ENCODE data around the gene ZBTB7C.

ZBTB7C gene

DNA sequence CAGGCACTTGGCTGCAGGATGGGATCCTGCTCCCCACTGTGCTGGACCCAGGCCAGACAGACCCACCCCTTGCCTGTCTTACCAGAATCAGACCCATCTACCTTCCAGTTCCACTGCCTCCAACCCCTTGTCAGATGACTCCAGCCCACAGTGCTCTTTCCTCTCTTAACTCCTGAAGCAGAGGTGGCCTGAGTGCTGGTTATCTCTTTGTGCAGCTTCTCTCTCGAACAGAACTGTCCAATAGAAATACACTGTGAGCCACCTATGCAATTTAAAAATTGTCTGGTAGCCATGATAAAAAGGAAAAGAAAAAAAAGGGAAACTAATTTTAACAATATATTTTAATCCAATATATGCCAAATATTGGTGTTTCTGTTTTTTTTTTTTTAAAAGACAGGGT lies 318.5 kb downstream of the ZBTB7C start:
- no peak overlapping the region for H3K9ac ChIP-seq (ENCODE audit: low read length)
- H3K4me3 ChIP-seq (ENCODE audit: low read depth, low read length): no peak overlapping the region
- no peaks in the 10 kb centered on the region for H3K4me1 ChIP-seq (ENCODE audit: control insufficient read depth, insufficient read depth, low read length)
- H3K9me3 ChIP-seq (ENCODE audit: control insufficient read depth, insufficient read depth, low read depth, low read length): no peaks in the 10 kb centered on the region
- H3K36me3 ChIP-seq (ENCODE audit: control insufficient read depth, insufficient read depth, low read length): no peaks in the 10 kb centered on the region
- no peak overlapping the region for H3K27ac ChIP-seq (ENCODE audit: low read depth, low read length)
- no peaks in the 10 kb centered on the region for H3K27me3 ChIP-seq (ENCODE audit: control insufficient read depth, insufficient read depth, low read length)

DNA sequence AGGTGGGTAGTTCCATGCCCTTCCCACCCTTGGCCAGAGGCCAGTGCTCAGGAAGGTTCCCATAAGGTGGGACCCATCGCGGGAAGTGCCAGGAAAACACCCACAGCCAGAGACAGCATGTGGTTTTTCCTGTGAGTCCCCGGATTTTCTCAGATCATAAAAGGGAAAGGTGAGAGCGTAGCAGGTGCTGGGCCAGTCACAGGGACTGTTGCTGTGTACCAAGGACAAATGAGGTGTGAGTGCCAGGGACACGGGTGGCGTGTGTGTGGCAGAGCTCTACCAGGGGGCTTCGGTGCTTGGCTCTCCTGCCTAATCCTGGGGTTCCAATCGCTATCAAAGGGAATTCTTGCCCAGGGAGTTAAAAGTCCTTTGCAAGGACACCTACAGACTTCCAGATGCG lies 319.2 kb downstream of the ZBTB7C start:
- Histone ChIP-seq H3K9ac (ENCODE audit: low read length) (no peak overlapping the region), H3K4me3 (ENCODE audit: low read depth, low read length) (no peak overlapping the region), H3K4me1 (ENCODE audit: control insufficient read depth, insufficient read depth, low read length) (no peaks in the 10 kb centered on the region), H3K9me3 (ENCODE audit: control insufficient read depth, insufficient read depth, low read depth, low read length) (no peaks in the 10 kb centered on the region), H3K27ac (ENCODE audit: low read depth, low read length) (no peak overlapping the region), H3K36me3 (ENCODE audit: control insufficient read depth, insufficient read depth, low read length) (no peaks in the 10 kb centered on the region), H3K27me3 (ENCODE audit: control insufficient read depth, insufficient read depth, low read length) (no peaks in the 10 kb centered on the region)

DNA sequence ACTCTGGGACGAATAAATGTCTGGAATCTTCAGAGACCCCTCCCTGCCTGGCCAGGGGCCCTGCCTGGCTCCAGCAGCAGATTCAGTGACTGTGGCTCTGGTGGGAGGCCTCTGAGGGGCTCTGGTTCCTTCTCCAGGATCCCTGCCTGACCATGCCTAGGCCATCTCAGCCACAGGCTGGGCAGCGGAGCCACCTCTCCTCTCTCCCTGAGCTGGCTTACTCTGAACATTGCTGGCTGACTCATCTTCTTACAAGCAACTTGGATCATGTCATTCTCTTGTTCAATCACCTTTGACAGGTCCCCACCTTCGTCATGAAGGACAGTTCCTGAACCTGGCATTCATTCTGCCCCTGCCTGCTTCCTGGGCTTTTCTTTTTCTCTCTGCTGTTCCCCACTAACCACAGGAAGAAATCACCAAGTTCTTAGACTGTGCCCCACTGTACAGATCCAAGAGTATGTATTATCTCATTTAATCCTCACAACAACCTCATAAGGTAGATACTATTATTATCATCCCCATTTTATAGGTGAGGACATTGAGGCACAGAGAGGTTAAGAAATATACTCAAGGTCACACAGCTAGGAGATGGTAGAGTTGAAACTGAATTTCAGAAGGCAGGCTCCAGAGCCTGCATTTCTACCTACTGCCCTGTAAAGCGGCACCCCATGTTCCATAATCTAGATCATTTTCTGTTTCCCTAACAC lies 323.2 kb downstream of the ZBTB7C start:
- Histone ChIP-seq H3K4me3 (ENCODE audit: low read depth, low read length) (no peak overlapping the region), H3K27ac (ENCODE audit: low read depth, low read length) (no peak overlapping the region), H3K36me3 (ENCODE audit: control insufficient read depth, insufficient read depth, low read length) (no peaks in the 10 kb centered on the region), H3K9ac (ENCODE audit: low read length) (no peak overlapping the region), H3K9me3 (ENCODE audit: control insufficient read depth, insufficient read depth, low read depth, low read length) (no peaks in the 10 kb centered on the region), H3K27me3 (ENCODE audit: control insufficient read depth, insufficient read depth, low read length) (no peaks in the 10 kb centered on the region), H3K4me1 (ENCODE audit: control insufficient read depth, insufficient read depth, low read length) (no peaks in the 10 kb centered on the region)

DNA sequence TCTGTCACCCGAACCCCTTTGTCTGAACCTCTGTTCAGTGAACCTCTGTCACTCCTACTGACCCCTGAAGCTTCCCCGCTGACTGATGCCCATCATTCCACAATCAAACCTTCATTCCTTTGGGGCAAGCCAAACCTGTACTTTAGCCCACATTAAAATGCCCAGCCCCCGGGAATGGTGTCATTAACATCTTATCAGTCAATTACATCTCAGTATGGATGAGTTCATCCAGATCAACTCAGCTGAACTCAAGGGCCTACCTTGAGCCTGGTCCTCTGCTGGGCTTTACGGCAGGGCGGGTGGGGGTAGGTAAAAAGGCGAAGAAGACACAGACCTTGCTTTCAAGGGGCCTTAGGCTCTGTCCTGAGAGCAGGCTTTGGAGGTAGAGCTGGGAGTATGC lies 324.3 kb downstream of the ZBTB7C start:
- no peaks in the 10 kb centered on the region for H3K27me3 ChIP-seq (ENCODE audit: control insufficient read depth, insufficient read depth, low read length)
- H3K36me3 ChIP-seq (ENCODE audit: control insufficient read depth, insufficient read depth, low read length): no peaks in the 10 kb centered on the region
- H3K9me3 ChIP-seq (ENCODE audit: control insufficient read depth, insufficient read depth, low read depth, low read length): no peaks in the 10 kb centered on the region
- H3K27ac ChIP-seq (ENCODE audit: low read depth, low read length): no peak overlapping the region
- H3K4me1 ChIP-seq (ENCODE audit: control insufficient read depth, insufficient read depth, low read length): peaks cover 8% of the 10 kb centered on the region
- H3K4me3 ChIP-seq (ENCODE audit: low read depth, low read length): no peak overlapping the region
- no peak overlapping the region for H3K9ac ChIP-seq (ENCODE audit: low read length)

DNA sequence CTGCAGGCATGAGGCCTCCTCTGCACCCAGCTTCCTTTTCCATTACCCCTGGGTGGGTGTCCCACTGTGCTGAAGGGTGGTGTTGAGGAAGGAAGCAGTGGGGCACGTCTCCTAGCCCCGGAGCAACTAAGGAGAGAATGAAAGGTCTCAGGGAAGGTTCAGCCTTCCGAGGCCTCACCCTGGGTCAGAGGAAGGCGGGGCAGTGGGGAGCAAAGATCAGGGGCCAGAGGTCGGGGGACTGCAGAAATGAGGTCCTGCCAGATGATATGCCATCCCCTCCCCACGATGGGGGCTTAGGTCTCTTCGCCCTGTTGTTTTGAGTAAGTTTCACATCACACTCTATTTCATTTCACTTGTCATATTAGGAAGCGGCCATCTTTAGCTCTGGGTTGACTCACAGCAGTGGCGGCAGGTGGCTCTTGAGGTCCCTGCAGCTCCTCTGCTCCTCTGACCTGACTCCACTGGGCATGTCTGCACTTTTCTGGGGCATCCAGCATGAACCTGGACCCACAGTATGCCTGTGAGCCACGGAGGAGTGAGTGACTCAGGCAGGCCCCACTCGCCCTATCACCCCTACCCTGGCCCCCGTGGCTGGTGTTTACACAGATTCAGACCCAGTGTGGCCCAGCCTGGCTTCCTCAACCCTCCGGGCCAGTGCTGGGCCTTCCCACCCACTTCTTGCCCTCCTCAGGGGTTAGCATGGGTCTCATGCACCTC lies 325.0 kb downstream of the ZBTB7C start:
- Histone ChIP-seq H3K4me3 (ENCODE audit: low read depth, low read length) (no peak overlapping the region), H3K4me1 (ENCODE audit: control insufficient read depth, insufficient read depth, low read length) (peaks cover 9% of the 10 kb centered on the region), H3K9ac (ENCODE audit: low read length) (no peak overlapping the region), H3K27me3 (ENCODE audit: control insufficient read depth, insufficient read depth, low read length) (no peaks in the 10 kb centered on the region), H3K9me3 (ENCODE audit: control insufficient read depth, insufficient read depth, low read depth, low read length) (no peaks in the 10 kb centered on the region), H3K27ac (ENCODE audit: low read depth, low read length) (no peak overlapping the region), H3K36me3 (ENCODE audit: control insufficient read depth, insufficient read depth, low read length) (no peaks in the 10 kb centered on the region)

DNA sequence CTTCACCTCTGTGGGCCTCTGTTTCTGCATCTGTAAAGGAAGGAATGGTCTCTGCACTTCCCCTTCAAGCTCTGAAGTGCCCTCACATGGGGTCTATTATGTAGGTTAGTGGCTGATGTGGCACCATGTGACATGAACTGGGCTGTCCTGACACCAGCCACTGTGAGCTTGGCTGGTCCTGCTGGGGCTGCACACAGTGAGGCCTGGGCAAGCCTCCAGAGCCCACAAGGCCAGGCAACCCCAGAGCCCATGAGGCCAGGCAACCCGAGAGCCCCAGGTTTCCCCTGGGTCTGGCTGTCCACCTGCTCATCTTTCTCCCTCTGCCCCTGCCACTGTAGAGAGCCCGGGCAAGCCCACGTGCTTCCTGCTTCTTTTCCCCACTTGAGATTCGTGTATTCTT lies 328.6 kb downstream of the ZBTB7C start:
- no peaks in the 10 kb centered on the region for H3K27me3 ChIP-seq (ENCODE audit: control insufficient read depth, insufficient read depth, low read length)
- no peak overlapping the region for H3K27ac ChIP-seq (ENCODE audit: low read depth, low read length)
- H3K4me1 ChIP-seq (ENCODE audit: control insufficient read depth, insufficient read depth, low read length): peaks cover 9% of the 10 kb centered on the region
- no peaks in the 10 kb centered on the region for H3K36me3 ChIP-seq (ENCODE audit: control insufficient read depth, insufficient read depth, low read length)
- H3K9ac ChIP-seq (ENCODE audit: low read length): no peak overlapping the region
- no peaks in the 10 kb centered on the region for H3K9me3 ChIP-seq (ENCODE audit: control insufficient read depth, insufficient read depth, low read depth, low read length)
- no peak overlapping the region for H3K4me3 ChIP-seq (ENCODE audit: low read depth, low read length)

DNA sequence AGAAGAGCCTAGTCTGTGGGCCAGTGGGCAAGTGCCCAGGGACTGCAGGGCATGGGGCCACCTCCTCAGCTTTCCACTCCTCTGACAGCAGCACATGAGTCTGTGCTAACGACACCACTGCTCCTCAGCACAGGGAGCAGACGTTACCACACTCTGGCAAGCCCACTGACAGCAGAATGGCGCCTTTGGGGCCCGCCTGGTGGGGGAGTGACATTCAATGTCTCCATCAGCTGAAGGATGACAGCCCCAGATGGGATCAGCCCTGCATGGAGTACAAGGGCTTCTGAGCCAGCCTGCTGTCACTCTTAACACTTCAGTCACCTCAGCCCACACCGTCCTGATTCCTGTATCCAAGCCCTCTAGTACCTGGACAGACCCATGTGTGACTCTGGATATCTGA lies 329.3 kb downstream of the ZBTB7C start:
- peaks cover 15% of the 10 kb centered on the region for H3K4me1 ChIP-seq (ENCODE audit: control insufficient read depth, insufficient read depth, low read length)
- H3K4me3 ChIP-seq (ENCODE audit: low read depth, low read length): no peak overlapping the region
- H3K27ac ChIP-seq (ENCODE audit: low read depth, low read length): no peak overlapping the region
- H3K9ac ChIP-seq (ENCODE audit: low read length): no peak overlapping the region
- no peaks in the 10 kb centered on the region for H3K9me3 ChIP-seq (ENCODE audit: control insufficient read depth, insufficient read depth, low read depth, low read length)
- no peaks in the 10 kb centered on the region for H3K27me3 ChIP-seq (ENCODE audit: control insufficient read depth, insufficient read depth, low read length)
- no peaks in the 10 kb centered on the region for H3K36me3 ChIP-seq (ENCODE audit: control insufficient read depth, insufficient read depth, low read length)

DNA sequence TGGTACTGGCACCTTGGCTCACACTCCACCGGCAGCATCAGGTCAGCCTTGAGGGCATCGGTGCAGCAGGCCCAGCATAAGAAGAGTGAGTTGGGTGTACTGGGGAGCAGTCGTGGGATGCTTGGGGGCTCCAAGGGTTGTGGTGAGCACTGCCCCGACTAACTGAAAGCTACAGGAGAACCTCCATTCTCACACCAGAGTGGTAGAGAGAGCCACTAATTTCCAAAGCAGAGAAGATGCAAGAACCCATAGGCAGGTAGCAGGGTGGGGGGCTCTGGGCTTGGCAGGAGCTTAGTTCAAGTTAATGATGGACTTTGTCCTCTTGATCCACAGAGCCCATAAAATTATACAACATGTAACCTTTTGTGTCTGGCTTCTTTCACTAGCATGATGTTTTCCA lies 330.7 kb downstream of the ZBTB7C start:
- H3K9me3 ChIP-seq (ENCODE audit: control insufficient read depth, insufficient read depth, low read depth, low read length): no peaks in the 10 kb centered on the region
- no peak overlapping the region for H3K4me3 ChIP-seq (ENCODE audit: low read depth, low read length)
- H3K27me3 ChIP-seq (ENCODE audit: control insufficient read depth, insufficient read depth, low read length): no peaks in the 10 kb centered on the region
- no peaks in the 10 kb centered on the region for H3K36me3 ChIP-seq (ENCODE audit: control insufficient read depth, insufficient read depth, low read length)
- peaks cover 20% of the 10 kb centered on the region for H3K4me1 ChIP-seq (ENCODE audit: control insufficient read depth, insufficient read depth, low read length)
- no peak overlapping the region for H3K9ac ChIP-seq (ENCODE audit: low read length)
- no peak overlapping the region for H3K27ac ChIP-seq (ENCODE audit: low read depth, low read length)

DNA sequence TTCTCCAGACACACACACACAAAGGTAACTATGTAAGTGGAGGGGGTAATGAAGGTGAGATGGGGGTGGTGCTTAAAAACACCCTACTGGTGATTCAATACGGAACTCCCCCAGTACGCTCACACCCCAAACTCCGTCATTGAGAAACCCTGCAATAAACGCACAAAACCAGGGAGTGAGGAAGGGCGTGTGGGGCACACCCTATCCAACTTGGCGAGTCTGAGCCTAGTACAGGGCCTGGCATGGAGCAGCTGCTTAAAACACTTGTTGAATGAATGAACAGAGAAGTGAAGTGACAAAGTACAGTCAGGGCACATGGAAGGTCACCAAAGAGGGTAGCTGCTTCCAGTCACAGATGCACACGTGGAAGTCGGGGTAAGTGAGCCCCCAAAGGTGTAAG lies 331.9 kb downstream of the ZBTB7C start:
- Histone ChIP-seq H3K27me3 (ENCODE audit: control insufficient read depth, insufficient read depth, low read length) (no peaks in the 10 kb centered on the region), H3K4me1 (ENCODE audit: control insufficient read depth, insufficient read depth, low read length) (peaks cover 31% of the 10 kb centered on the region), H3K4me3 (ENCODE audit: low read depth, low read length) (no peak overlapping the region), H3K36me3 (ENCODE audit: control insufficient read depth, insufficient read depth, low read length) (no peaks in the 10 kb centered on the region), H3K9me3 (ENCODE audit: control insufficient read depth, insufficient read depth, low read depth, low read length) (no peaks in the 10 kb centered on the region), H3K9ac (ENCODE audit: low read length) (no peak overlapping the region), H3K27ac (ENCODE audit: low read depth, low read length) (no peak overlapping the region)

DNA sequence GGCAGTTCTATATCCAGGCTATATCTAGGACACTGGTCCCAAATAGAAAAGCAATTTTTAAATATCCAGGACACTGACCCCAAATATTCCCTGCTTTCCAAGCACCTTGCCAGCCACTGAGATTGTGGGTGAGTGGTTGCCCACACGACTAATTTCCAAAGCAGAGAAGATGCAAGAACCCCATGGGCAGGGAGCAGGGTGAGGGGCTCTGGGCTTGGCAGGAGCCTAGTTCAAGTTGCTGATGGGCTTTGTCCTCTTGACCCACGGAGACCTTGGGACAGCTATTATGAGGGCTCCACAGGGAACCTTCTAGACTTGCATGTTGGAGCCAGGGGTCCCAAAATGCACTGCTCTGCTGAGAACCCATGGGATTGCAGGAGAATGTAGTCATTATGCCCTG lies 332.7 kb downstream of the ZBTB7C start:
- no peak overlapping the region for H3K4me3 ChIP-seq (ENCODE audit: low read depth, low read length)
- H3K9ac ChIP-seq (ENCODE audit: low read length): no peak overlapping the region
- no peak overlapping the region for H3K27ac ChIP-seq (ENCODE audit: low read depth, low read length)
- no peaks in the 10 kb centered on the region for H3K27me3 ChIP-seq (ENCODE audit: control insufficient read depth, insufficient read depth, low read length)
- H3K9me3 ChIP-seq (ENCODE audit: control insufficient read depth, insufficient read depth, low read depth, low read length): no peaks in the 10 kb centered on the region
- no peaks in the 10 kb centered on the region for H3K36me3 ChIP-seq (ENCODE audit: control insufficient read depth, insufficient read depth, low read length)
- peaks cover 33% of the 10 kb centered on the region for H3K4me1 ChIP-seq (ENCODE audit: control insufficient read depth, insufficient read depth, low read length)

DNA sequence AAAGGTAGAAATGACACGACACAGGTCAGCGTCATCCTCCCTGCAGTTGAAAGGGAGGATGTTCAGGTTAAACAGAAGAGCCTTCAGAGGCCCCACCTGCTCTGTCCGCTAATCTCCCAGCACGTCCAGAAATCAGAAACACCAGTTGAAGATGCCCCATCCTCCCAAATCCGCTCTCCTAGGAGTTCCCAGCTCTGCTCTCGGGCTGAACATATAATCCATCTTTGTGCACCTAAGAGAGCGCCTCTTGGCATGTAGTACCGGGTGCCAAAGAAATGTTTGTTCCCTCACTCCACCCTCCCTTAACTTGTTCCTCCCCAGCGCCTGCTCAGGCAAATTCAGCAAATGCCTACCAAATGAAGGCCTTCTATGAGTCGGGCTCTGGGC lies 333.5 kb downstream of the ZBTB7C start:
- no peaks in the 10 kb centered on the region for H3K36me3 ChIP-seq (ENCODE audit: control insufficient read depth, insufficient read depth, low read length)
- H3K4me3 ChIP-seq (ENCODE audit: low read depth, low read length): no peak overlapping the region
- peaks cover 33% of the 10 kb centered on the region for H3K4me1 ChIP-seq (ENCODE audit: control insufficient read depth, insufficient read depth, low read length)
- H3K9me3 ChIP-seq (ENCODE audit: control insufficient read depth, insufficient read depth, low read depth, low read length): no peaks in the 10 kb centered on the region
- no peaks in the 10 kb centered on the region for H3K27me3 ChIP-seq (ENCODE audit: control insufficient read depth, insufficient read depth, low read length)
- H3K9ac ChIP-seq (ENCODE audit: low read length): no peak overlapping the region
- no peak overlapping the region for H3K27ac ChIP-seq (ENCODE audit: low read depth, low read length)
